A549 (cell line): Measurements from ENCODE around the gene FBXL20. TPM values are rescaled to one million over a fixed set of nuclear protein-coding genes. Genes with fewer than 3 reads are reported as not detected.

Experiments
- ATAC-seq, 2 experiments: fragments of 200-7000 bp in 1 of 2; fragments of >200 bp in 1 of 2; cut with Nextera tagmentation in 1 of 2; cut with Tn5 transposase in 1 of 2; 3 replicates each; pipeline versions ENCODE4 v1.8.0 to v1.9.1; 2018 to 2020; ENCODE audit warnings: mild to moderate bottlenecking in 1 of 2, moderate library complexity in 1 of 2
- CTCF ChIA-PET: fragments of 300-600 bp; sonication (Branson Sonifier 250); formaldehyde crosslinking; extraction: SDS; loops from one replicate; lab custom pipeline; 2021; ENCODE audit warnings: antibody characterized with exemption, inconsistent platforms; lab: Yijun Ruan, JAX
- POLR2A ChIA-PET: fragments of 350-600 bp; formaldehyde crosslinking; extraction: SDS; loops from one replicate; lab custom pipeline; 2021; ENCODE audit warnings: antibody characterized with exemption, inconsistent platforms; lab: Yijun Ruan, JAX
- DNase-seq, 2 experiments: peaks; one replicate each; pipeline versions ENCODE4 v3.0.0 to v3.0.0-alpha.2; 2011 to 2016; ENCODE audit warnings: low read depth in 1 of 2, low spot score in 1 of 2
- FAIRE-seq: peaks from 2 replicates; lab custom pipeline; 2011; peaks lifted over from hg19 to GRCh38; lab: Jason Lieb, UNC
- H3K27ac ChIP-seq, 2 experiments: fragments of >200 bp; sonication (Bioruptor Twin); formaldehyde crosslinking; 3 replicates each; pipeline ENCODE4 v1.5.1; 2016 to 2017
- H3K4me1 ChIP-seq: fragments of >200 bp; sonication (Bioruptor Twin); formaldehyde crosslinking; 3 replicates; pipeline ENCODE4 v1.6.1; 2016
- H3K4me2 ChIP-seq: fragments of >200 bp; sonication (Bioruptor Twin); formaldehyde crosslinking; 3 replicates; pipeline ENCODE4 v1.6.1; 2016
- H3K4me3 ChIP-seq: fragments of >200 bp; sonication (Bioruptor Twin); formaldehyde crosslinking; 3 replicates; pipeline ENCODE4 v1.5.1; 2016
- H3K9me3 ChIP-seq: fragments of >200 bp; sonication (Bioruptor Twin); formaldehyde crosslinking; 3 replicates; pipeline ENCODE4 v1.6.1; 2016
- ATOH8 ChIP-seq: fragments of 250-450 bp; sonication (Bioruptor Pico); IDR thresholded peaks from 2 replicates; pipeline ENCODE4 v1.5.0; 2020; ENCODE audit warnings: low read depth, mild to moderate bottlenecking, moderate library complexity
- BCL3 ChIP-seq: fragments of >200 bp; sonication (Bioruptor Twin); formaldehyde crosslinking; IDR thresholded peaks from 3 replicates; pipeline ENCODE4 v1.6.1; 2016
- BHLHE40 ChIP-seq: IDR thresholded peaks from 2 replicates; pipeline ENCODE4 v1.6.1; 2012; ENCODE audit warnings: low read depth, low read length, inconsistent platforms
- CBX2 ChIP-seq: fragments of 200-600 bp; sonication (generic); IDR thresholded peaks from 2 replicates; pipeline ENCODE4 v1.6.1; 2016; ENCODE audit warnings: low read depth, mild to moderate bottlenecking, borderline replicate concordance
- CTCF ChIP-seq: fragments of >200 bp; sonication (Bioruptor Twin); formaldehyde crosslinking; IDR thresholded peaks from 3 replicates; pipeline ENCODE4 v1.5.1; 2016
- E2F6 ChIP-seq: IDR thresholded peaks from 2 replicates; pipeline ENCODE4 v1.6.1; 2012; ENCODE audit warnings: low read depth, borderline replicate concordance
- EP300 ChIP-seq, 2 experiments: fragments of >200 bp; sonication (Bioruptor Twin); formaldehyde crosslinking; IDR thresholded peaks; 2 replicates in 1 of 2; 3 replicates in 1 of 2; pipeline ENCODE4 v1.6.1; 2016 to 2017
- HOXB13 ChIP-seq: fragments of 250-450 bp; sonication (Bioruptor Pico); IDR thresholded peaks from 2 replicates; pipeline ENCODE4 v1.5.0; 2020; ENCODE audit warnings: low read depth, mild to moderate bottlenecking, moderate library complexity
- MAX ChIP-seq: IDR thresholded peaks from 2 replicates; pipeline ENCODE4 v1.6.1; 2012
- PBX3 ChIP-seq: IDR thresholded peaks from 2 replicates; pipeline ENCODE4 v1.6.1; 2012
- POLR2A ChIP-seq: IDR thresholded peaks from 2 replicates; pipeline ENCODE4 v1.6.1; 2012; ENCODE audit warnings: mild to moderate bottlenecking, low read length
- RFX5 ChIP-seq: fragments of 450-650 bp; IDR thresholded peaks from 2 replicates; pipeline ENCODE4 v1.7.1; 2014; ENCODE audit warnings: antibody characterized with exemption, mild to moderate bottlenecking, moderate library complexity
- SMC3 ChIP-seq: fragments of >200 bp; sonication (Bioruptor Twin); formaldehyde crosslinking; IDR thresholded peaks from 3 replicates; pipeline ENCODE4 v1.6.1; 2018; ENCODE audit warnings: inconsistent platforms
- USF2 ChIP-seq: fragments of 450-650 bp; IDR thresholded peaks from 2 replicates; pipeline ENCODE4 v1.6.1; 2014; ENCODE audit warnings: antibody characterized with exemption
- ZFP36 ChIP-seq: fragments of 450-650 bp; IDR thresholded peaks from 2 replicates; pipeline ENCODE4 v1.6.1; 2014; ENCODE audit warnings: borderline replicate concordance; ENCODE audit not compliant: partially characterized antibody
- WGBS: methylation state at CpG from one replicate; pipeline ENCODE4 v1.1.6; 2017; ENCODE audit errors: missing lambda C conversion rate; 5-methylcytosine and 5-hydroxymethylcytosine counted together
- polyA plus RNA-seq, 4 experiments: library from polyadenylated mRNA; depleted of rRNA in 3 of 4; stranded (reverse); fragments of >200 nt; fragmentation: RNase III in 1 of 4; extraction: RNeasy Plus Mini Kit Qiagen cat#74134 plus additional on column Dnase treatment in 1 of 4; gene quantifications; 2 replicates in 3 of 4; 3 replicates in 1 of 4; pipeline ENCODE4 v1.2.3, GENCODE V29; 2011 to 2017

Gene FBXL20
- polyA plus RNA-seq, 2 of the 4 experiments (the other 2 are of a cell fraction): 5.7 to 6.7 TPM

GRCh38 chr17:39406951-39407350 lies 5.5 kb upstream of the FBXL20 start:
- DNase-seq: no peak
- no peaks in the 10 kb centered on the region for H3K9me3 ChIP-seq
- TF ChIP-seq SMC3 (no peak), MAX (no peak), ZFP36 (no peak), RFX5 (no peak), E2F6 (no peak), EP300 (IDR thresholded peaks at IDR 0.05) (no peak), CTCF (no peak), BCL3 (no peak), PBX3 (no peak)
- no peak for ATAC-seq
- peak overlapping the region in 1 of 2 experiments; percentile 81; a peak in 3 of 6 replicates for H3K27ac ChIP-seq
- FAIRE-seq: no peak
- ChIA-PET POLR2A (no interaction called here), CTCF (interaction anchor here (1.4 to 2.0 kb wide), 2 partner anchors 16 to 20 kb away, joined by 3 to 6 read pairs; no protein-coding TSS in a partner anchor)
- H3K4me1 ChIP-seq: peaks cover 47% of the 10 kb centered on the region
- H3K4me3 ChIP-seq: no peak overlapping the region
- WGBS: 16% methylated on average over 1 of the region's 1 CpG
- H3K4me2 ChIP-seq: peak overlapping the region; percentile 64

GRCh38 chr17:39405436-39405835 lies 4.0 kb upstream of the FBXL20 start:
- H3K9me3 ChIP-seq: no peaks in the 10 kb centered on the region
- DNase-seq: no peak
- no peak overlapping the region for H3K4me3 ChIP-seq
- WGBS: 16% methylated on average over 1 of the region's 1 CpG
- no peak for ATAC-seq
- FAIRE-seq: no peak
- peak overlapping the region; percentile 64 for H3K4me2 ChIP-seq
- no peak for TF ChIP-seq ATOH8 (CRISPR knock-in tag)
- TF ChIP-seq USF2: no peak
- no peak for TF ChIP-seq HOXB13
- no peak for TF ChIP-seq RFX5
- TF ChIP-seq CBX2: no peak
- TF ChIP-seq POLR2A: no peak
- TF ChIP-seq BHLHE40: 0 out of 2 replicates have a peak, but pooled peaks have one; percentile 10
- CTCF ChIA-PET: interaction anchor here (0.6 to 2.0 kb wide), 5 partner anchors 18 to 828 kb away, joined by 3 to 6 read pairs (median 4); no protein-coding TSS in a partner anchor
- H3K4me1 ChIP-seq: peaks cover 48% of the 10 kb centered on the region
- POLR2A ChIA-PET: no interaction called here
- H3K27ac ChIP-seq: peak overlapping the region; percentile 58 to 81; a peak in 5 of 6 replicates
